ENCODE results near the gene PRDM2.

PRDM2 gene

GRCh38 chr1:13703558-13704490 is 3.8 kb downstream of the PRDM2 start:
- H3K27ac ChIP-seq (ENCODE audit: low read length) = no peak overlapping the region
- H3K4me1 ChIP-seq (ENCODE audit: low read length) = peaks cover 19% of the 10 kb centered on the region
- H3F3A ChIP-seq (ENCODE audit: insufficient read depth, low read length) = peaks cover 21% of the 10 kb centered on the region; the same call in 1 of the 2 replicates
- H3K4me3 ChIP-seq (ENCODE audit: low read length) = no peak overlapping the region
- H2AFZ ChIP-seq (ENCODE audit: low read length) = no peak overlapping the region
- H3K9ac ChIP-seq (ENCODE audit: low read length) = no peak overlapping the region
- no peaks in the 10 kb centered on the region for H3K9me2 ChIP-seq (replicated peaks; ENCODE audit: insufficient read depth, low read length)
- no peak for DNase-seq
- TF ChIP-seq EZH2phosphoT487 (IDR thresholded peaks at IDR 0.05; ENCODE audit: low read length) (no peak), CTCF (IDR thresholded peaks at IDR 0.05; ENCODE audit: low read length) (no peak), EZH2 (optimal IDR thresholded peaks at IDR 0.05; ENCODE audit: low read depth, low read length) (no peak)
- H4K20me1 ChIP-seq (ENCODE audit: insufficient read depth, low read length) = no peaks in the 10 kb centered on the region
- no peaks in the 10 kb centered on the region for H3K27me3 ChIP-seq (replicated peaks; ENCODE audit: insufficient read depth, low read length)
- no peaks in the 10 kb centered on the region for H3K9me3 ChIP-seq (replicated peaks; ENCODE audit: insufficient read depth, low read length)
- peak overlapping the region; percentile 51; the same call in 1 of the 2 replicates for H3K4me2 ChIP-seq (ENCODE audit: low read depth, low read length)
- 0 out of 2 replicates have a peak, but pooled peaks cover 9% of the 10 kb centered on the region for H3K79me2 ChIP-seq (ENCODE audit: low read length)
- H3K36me3 ChIP-seq (replicated peaks; ENCODE audit: insufficient read depth, low read length) = no peaks in the 10 kb centered on the region

DNA sequence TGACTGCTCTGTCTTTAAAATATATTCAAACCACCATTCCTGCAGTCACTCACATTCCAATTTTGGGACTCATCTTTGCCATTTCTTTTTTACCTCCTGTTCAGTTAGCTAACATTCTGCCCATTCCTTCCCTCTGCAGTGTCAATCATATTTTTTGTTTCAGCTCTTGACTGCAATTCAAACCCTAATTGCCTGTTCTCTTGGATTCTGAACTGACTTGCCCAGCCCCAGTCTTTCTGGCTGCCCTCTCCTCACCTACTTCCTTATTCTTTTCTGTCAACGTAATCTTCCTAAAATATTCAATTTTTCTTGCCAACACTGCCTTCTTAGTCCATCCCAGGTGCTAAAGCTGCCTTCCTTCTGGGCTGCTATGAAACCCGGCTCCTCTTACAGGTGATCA is 6.1 kb downstream of the PRDM2 start:
- no peak overlapping the region for H3K4me3 ChIP-seq (ENCODE audit: low read length)
- no peak overlapping the region for H3K4me2 ChIP-seq (ENCODE audit: low read depth, low read length)
- H3K36me3 ChIP-seq (replicated peaks; ENCODE audit: insufficient read depth, low read length) = no peaks in the 10 kb centered on the region
- H3K27ac ChIP-seq (ENCODE audit: low read length) = no peak overlapping the region
- TF ChIP-seq EZH2 (optimal IDR thresholded peaks at IDR 0.05; ENCODE audit: low read depth, low read length) = no peak
- no peak for TF ChIP-seq EZH2phosphoT487 (IDR thresholded peaks at IDR 0.05; ENCODE audit: low read length)
- no peak for TF ChIP-seq CTCF (IDR thresholded peaks at IDR 0.05; ENCODE audit: low read length)
- H3K9me3 ChIP-seq (replicated peaks; ENCODE audit: insufficient read depth, low read length) = no peaks in the 10 kb centered on the region
- DNase-seq = no peak
- H4K20me1 ChIP-seq (ENCODE audit: insufficient read depth, low read length) = no peaks in the 10 kb centered on the region
- H3K79me2 ChIP-seq (ENCODE audit: low read length) = 0 out of 2 replicates have a peak, but pooled peaks cover 9% of the 10 kb centered on the region
- H3K9ac ChIP-seq (ENCODE audit: low read length) = no peak overlapping the region
- H2AFZ ChIP-seq (ENCODE audit: low read length) = no peak overlapping the region
- H3K9me2 ChIP-seq (replicated peaks; ENCODE audit: insufficient read depth, low read length) = no peaks in the 10 kb centered on the region
- H3F3A ChIP-seq (ENCODE audit: insufficient read depth, low read length) = peaks cover 18% of the 10 kb centered on the region; the same call in 1 of the 2 replicates
- peaks cover 15% of the 10 kb centered on the region for H3K4me1 ChIP-seq (ENCODE audit: low read length)
- no peaks in the 10 kb centered on the region for H3K27me3 ChIP-seq (replicated peaks; ENCODE audit: insufficient read depth, low read length)

- H4K20me1 ChIP-seq (ENCODE audit: insufficient read depth, low read length) = no peaks in the 10 kb centered on the region
- H3K9me3 ChIP-seq (replicated peaks; ENCODE audit: insufficient read depth, low read length) = no peaks in the 10 kb centered on the region
- no peaks in the 10 kb centered on the region for H3K9me2 ChIP-seq (replicated peaks; ENCODE audit: insufficient read depth, low read length)
- H3K27me3 ChIP-seq (replicated peaks; ENCODE audit: insufficient read depth, low read length) = no peaks in the 10 kb centered on the region
- H3K4me3 ChIP-seq (ENCODE audit: low read length) = no peak overlapping the region
- H3K79me2 ChIP-seq (ENCODE audit: low read length) = 0 out of 2 replicates have a peak, but pooled peaks cover 9% of the 10 kb centered on the region
- no peak overlapping the region for H3K4me2 ChIP-seq (ENCODE audit: low read depth, low read length)
- peaks cover 15% of the 10 kb centered on the region for H3K4me1 ChIP-seq (ENCODE audit: low read length)
- peaks cover 10% of the 10 kb centered on the region; the same call in 1 of the 2 replicates for H3F3A ChIP-seq (ENCODE audit: insufficient read depth, low read length)
- no peak overlapping the region for H3K9ac ChIP-seq (ENCODE audit: low read length)
- no peak overlapping the region for H2AFZ ChIP-seq (ENCODE audit: low read length)
- H3K36me3 ChIP-seq (replicated peaks; ENCODE audit: insufficient read depth, low read length) = no peaks in the 10 kb centered on the region
- TF ChIP-seq EZH2phosphoT487 (IDR thresholded peaks at IDR 0.05; ENCODE audit: low read length) (no peak), EZH2 (optimal IDR thresholded peaks at IDR 0.05; ENCODE audit: low read depth, low read length) (no peak), CTCF (IDR thresholded peaks at IDR 0.05; ENCODE audit: low read length) (no peak)
- no peak for DNase-seq
- no peak overlapping the region for H3K27ac ChIP-seq (ENCODE audit: low read length)
Observed at GRCh38 chr1:13707164-13707563, 7.2 kb downstream of the PRDM2 start.
